ENCODE measurements around the gene LENG9.

The LENG9 gene

GRCh38 chr19:54461613-54462012, 2.0 kb downstream of the LENG9 start:
- no peak for DNase-seq (ENCODE audit: extremely low spot score)
- ChIA-PET CTCF (interaction anchor here (2.6 kb wide), 1 partner anchor 11 kb away, joined by 11 read pairs; no protein-coding TSS in a partner anchor), POLR2A (interaction anchor here (0.5 to 3.0 kb wide), 3 partner anchors 13 to 606 kb away, joined by 3 to 20 read pairs (median 4); partner anchors contain the start of gene LENG8)
- no peak for TF ChIP-seq CTCF (IDR thresholded peaks at IDR 0.05; ENCODE audit: control extremely low read depth, extremely low read depth, low read depth, missing control alignments)

GRCh38 chr19:54461210-54461609, 2.4 kb downstream of the LENG9 start:
- DNase-seq (ENCODE audit: extremely low spot score) = no peak
- no peak for TF ChIP-seq CTCF (IDR thresholded peaks at IDR 0.05; ENCODE audit: control extremely low read depth, extremely low read depth, low read depth, missing control alignments)
- POLR2A ChIA-PET = interaction anchor here (0.7 to 3.0 kb wide), 2 partner anchors 12 to 607 kb away, joined by 4 to 20 read pairs; partner anchors contain the start of gene LENG8
- CTCF ChIA-PET = no interaction called here

- no peak for TF ChIP-seq CTCF (IDR thresholded peaks at IDR 0.05; ENCODE audit: control extremely low read depth, extremely low read depth, low read depth, missing control alignments)
- ChIA-PET CTCF (interaction anchor here (1.0 kb wide), 1 partner anchor 12 kb away, joined by 3 read pairs; the partner anchor contains the start of gene LENG8), POLR2A (interaction anchor here (1.1 kb wide), 1 partner anchor 12 kb away, joined by 5 read pairs; the partner anchor contains the start of gene LENG8)
- no peak for DNase-seq (ENCODE audit: extremely low spot score)
Observed at GRCh38 chr19:54460230-54461005, 3.2 kb downstream of the LENG9 start.

- ChIA-PET CTCF (interaction anchor here (1.0 kb wide), 1 partner anchor 11 kb away, joined by 3 read pairs; the partner anchor contains the start of gene LENG8), POLR2A (interaction anchor here (1.1 kb wide), 1 partner anchor 11 kb away, joined by 5 read pairs; the partner anchor contains the start of gene LENG8)
- DNase-seq (ENCODE audit: extremely low spot score) = no peak
- no peak for TF ChIP-seq CTCF (IDR thresholded peaks at IDR 0.05; ENCODE audit: control extremely low read depth, extremely low read depth, low read depth, missing control alignments)
Observed at GRCh38 chr19:54459282-54460229, 4.0 kb downstream of the LENG9 start.

- POLR2A ChIA-PET = interaction anchor here (0.5 kb wide), 1 partner anchor 1654 kb away, joined by 4 read pairs; no protein-coding TSS in a partner anchor
- no peak for DNase-seq (ENCODE audit: extremely low spot score)
- CTCF ChIA-PET = no interaction called here
- no peak for TF ChIP-seq CTCF (IDR thresholded peaks at IDR 0.05; ENCODE audit: control extremely low read depth, extremely low read depth, low read depth, missing control alignments)
Observed at GRCh38 chr19:54458648-54459281, 4.8 kb downstream of the LENG9 start.

Data from GM10248 (cell line).